Measurements from ENCODE around the gene LSAMP. TPM values are rescaled to one million over a fixed set of nuclear protein-coding genes. Genes with fewer than 3 reads are reported as not detected.

LSAMP gene
- total and polyA plus RNA-seq, 2 experiments from 2014 or later: 2.0 to 2.9 TPM

DNA sequence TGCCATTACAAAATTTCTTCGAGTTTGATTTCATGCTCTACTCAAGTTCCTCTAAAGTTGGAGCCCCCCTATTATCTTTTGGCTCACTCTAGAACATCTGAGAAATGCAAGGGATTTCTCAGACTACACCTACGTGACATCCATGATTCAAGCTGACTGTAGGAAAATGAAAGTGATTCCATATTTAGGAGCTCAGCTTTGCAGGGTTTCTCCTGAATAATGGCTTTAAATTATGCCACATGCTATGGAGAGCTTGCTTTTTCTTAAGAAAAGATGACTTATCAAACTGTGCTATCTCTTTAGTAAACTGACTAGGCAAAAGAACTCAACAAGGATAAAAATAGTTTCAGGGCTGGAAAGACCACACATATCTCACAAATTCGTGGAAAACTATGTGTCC lies 292.1 kb downstream of the LSAMP start:
- Mint-ChIP-seq H3K4me3 (no peak overlapping the region), H3K27ac (no peak overlapping the region), H3K4me1 (peaks cover 33% of the 10 kb centered on the region), H3K27me3 (ENCODE audit: insufficient read depth, low read depth, poor library complexity) (no peaks in the 10 kb centered on the region), H3K9me3 (no peaks in the 10 kb centered on the region), H3K36me3 (ENCODE audit: low read depth) (no peaks in the 10 kb centered on the region)
- no peak for DNase-seq (ENCODE audit: low spot score)
- no peak overlapping the region for H2AFZ ChIP-seq
- no peaks in the 10 kb centered on the region for H3K9me2 ChIP-seq (ENCODE audit: insufficient read depth)
- H4K20me1 ChIP-seq (replicated peaks; ENCODE audit: insufficient read depth): no peaks in the 10 kb centered on the region
- no peaks in the 10 kb centered on the region for H3F3A ChIP-seq (replicated peaks; ENCODE audit: low read depth)
- no peak overlapping the region for H3K4me3 ChIP-seq
- TF ChIP-seq CREB1 (CRISPR knock-in tag; IDR thresholded peaks at IDR 0.05; ENCODE audit: low read depth) (no peak), JUNB (IDR thresholded peaks at IDR 0.05; ENCODE audit: unreplicated experiment) (no peak), EZH2phosphoT487 (IDR thresholded peaks at IDR 0.05; ENCODE audit: unreplicated experiment) (no peak), STAT1 (IDR thresholded peaks at IDR 0.05; ENCODE audit: unreplicated experiment) (no peak), ZNF114 (CRISPR knock-in tag; IDR thresholded peaks at IDR 0.05) (no peak), ZNF331 (CRISPR knock-in tag; IDR thresholded peaks at IDR 0.05; ENCODE audit: low read depth) (no peak), NANOG (IDR thresholded peaks at IDR 0.05; ENCODE audit: borderline replicate concordance) (no peak), EZH2 (IDR thresholded peaks at IDR 0.05; ENCODE audit: low read depth, unreplicated experiment) (no peak), POLR2AphosphoS5 (IDR thresholded peaks at IDR 0.05; ENCODE audit: low read depth) (no peak)
- TF ChIP-seq, protein P1, sequence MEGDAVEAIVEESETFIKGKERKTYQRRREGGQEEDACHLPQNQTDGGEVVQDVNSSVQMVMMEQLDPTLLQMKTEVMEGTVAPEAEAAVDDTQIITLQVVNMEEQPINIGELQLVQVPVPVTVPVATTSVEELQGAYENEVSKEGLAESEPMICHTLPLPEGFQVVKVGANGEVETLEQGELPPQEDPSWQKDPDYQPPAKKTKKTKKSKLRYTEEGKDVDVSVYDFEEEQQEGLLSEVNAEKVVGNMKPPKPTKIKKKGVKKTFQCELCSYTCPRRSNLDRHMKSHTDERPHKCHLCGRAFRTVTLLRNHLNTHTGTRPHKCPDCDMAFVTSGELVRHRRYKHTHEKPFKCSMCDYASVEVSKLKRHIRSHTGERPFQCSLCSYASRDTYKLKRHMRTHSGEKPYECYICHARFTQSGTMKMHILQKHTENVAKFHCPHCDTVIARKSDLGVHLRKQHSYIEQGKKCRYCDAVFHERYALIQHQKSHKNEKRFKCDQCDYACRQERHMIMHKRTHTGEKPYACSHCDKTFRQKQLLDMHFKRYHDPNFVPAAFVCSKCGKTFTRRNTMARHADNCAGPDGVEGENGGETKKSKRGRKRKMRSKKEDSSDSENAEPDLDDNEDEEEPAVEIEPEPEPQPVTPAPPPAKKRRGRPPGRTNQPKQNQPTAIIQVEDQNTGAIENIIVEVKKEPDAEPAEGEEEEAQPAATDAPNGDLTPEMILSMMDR (conservative IDR thresholded peaks at IDR 0.05; ENCODE audit: low read depth in 2 of 2): no peak
- TF ChIP-seq, protein P2, sequence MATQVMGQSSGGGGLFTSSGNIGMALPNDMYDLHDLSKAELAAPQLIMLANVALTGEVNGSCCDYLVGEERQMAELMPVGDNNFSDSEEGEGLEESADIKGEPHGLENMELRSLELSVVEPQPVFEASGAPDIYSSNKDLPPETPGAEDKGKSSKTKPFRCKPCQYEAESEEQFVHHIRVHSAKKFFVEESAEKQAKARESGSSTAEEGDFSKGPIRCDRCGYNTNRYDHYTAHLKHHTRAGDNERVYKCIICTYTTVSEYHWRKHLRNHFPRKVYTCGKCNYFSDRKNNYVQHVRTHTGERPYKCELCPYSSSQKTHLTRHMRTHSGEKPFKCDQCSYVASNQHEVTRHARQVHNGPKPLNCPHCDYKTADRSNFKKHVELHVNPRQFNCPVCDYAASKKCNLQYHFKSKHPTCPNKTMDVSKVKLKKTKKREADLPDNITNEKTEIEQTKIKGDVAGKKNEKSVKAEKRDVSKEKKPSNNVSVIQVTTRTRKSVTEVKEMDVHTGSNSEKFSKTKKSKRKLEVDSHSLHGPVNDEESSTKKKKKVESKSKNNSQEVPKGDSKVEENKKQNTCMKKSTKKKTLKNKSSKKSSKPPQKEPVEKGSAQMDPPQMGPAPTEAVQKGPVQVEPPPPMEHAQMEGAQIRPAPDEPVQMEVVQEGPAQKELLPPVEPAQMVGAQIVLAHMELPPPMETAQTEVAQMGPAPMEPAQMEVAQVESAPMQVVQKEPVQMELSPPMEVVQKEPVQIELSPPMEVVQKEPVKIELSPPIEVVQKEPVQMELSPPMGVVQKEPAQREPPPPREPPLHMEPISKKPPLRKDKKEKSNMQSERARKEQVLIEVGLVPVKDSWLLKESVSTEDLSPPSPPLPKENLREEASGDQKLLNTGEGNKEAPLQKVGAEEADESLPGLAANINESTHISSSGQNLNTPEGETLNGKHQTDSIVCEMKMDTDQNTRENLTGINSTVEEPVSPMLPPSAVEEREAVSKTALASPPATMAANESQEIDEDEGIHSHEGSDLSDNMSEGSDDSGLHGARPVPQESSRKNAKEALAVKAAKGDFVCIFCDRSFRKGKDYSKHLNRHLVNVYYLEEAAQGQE (IDR thresholded peaks at IDR 0.05; ENCODE audit: unreplicated experiment): no peak
- TF ChIP-seq, protein P3, sequence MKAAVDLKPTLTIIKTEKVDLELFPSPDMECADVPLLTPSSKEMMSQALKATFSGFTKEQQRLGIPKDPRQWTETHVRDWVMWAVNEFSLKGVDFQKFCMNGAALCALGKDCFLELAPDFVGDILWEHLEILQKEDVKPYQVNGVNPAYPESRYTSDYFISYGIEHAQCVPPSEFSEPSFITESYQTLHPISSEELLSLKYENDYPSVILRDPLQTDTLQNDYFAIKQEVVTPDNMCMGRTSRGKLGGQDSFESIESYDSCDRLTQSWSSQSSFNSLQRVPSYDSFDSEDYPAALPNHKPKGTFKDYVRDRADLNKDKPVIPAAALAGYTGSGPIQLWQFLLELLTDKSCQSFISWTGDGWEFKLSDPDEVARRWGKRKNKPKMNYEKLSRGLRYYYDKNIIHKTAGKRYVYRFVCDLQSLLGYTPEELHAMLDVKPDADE (IDR thresholded peaks at IDR 0.05): no peak
- TF ChIP-seq, protein P4, sequence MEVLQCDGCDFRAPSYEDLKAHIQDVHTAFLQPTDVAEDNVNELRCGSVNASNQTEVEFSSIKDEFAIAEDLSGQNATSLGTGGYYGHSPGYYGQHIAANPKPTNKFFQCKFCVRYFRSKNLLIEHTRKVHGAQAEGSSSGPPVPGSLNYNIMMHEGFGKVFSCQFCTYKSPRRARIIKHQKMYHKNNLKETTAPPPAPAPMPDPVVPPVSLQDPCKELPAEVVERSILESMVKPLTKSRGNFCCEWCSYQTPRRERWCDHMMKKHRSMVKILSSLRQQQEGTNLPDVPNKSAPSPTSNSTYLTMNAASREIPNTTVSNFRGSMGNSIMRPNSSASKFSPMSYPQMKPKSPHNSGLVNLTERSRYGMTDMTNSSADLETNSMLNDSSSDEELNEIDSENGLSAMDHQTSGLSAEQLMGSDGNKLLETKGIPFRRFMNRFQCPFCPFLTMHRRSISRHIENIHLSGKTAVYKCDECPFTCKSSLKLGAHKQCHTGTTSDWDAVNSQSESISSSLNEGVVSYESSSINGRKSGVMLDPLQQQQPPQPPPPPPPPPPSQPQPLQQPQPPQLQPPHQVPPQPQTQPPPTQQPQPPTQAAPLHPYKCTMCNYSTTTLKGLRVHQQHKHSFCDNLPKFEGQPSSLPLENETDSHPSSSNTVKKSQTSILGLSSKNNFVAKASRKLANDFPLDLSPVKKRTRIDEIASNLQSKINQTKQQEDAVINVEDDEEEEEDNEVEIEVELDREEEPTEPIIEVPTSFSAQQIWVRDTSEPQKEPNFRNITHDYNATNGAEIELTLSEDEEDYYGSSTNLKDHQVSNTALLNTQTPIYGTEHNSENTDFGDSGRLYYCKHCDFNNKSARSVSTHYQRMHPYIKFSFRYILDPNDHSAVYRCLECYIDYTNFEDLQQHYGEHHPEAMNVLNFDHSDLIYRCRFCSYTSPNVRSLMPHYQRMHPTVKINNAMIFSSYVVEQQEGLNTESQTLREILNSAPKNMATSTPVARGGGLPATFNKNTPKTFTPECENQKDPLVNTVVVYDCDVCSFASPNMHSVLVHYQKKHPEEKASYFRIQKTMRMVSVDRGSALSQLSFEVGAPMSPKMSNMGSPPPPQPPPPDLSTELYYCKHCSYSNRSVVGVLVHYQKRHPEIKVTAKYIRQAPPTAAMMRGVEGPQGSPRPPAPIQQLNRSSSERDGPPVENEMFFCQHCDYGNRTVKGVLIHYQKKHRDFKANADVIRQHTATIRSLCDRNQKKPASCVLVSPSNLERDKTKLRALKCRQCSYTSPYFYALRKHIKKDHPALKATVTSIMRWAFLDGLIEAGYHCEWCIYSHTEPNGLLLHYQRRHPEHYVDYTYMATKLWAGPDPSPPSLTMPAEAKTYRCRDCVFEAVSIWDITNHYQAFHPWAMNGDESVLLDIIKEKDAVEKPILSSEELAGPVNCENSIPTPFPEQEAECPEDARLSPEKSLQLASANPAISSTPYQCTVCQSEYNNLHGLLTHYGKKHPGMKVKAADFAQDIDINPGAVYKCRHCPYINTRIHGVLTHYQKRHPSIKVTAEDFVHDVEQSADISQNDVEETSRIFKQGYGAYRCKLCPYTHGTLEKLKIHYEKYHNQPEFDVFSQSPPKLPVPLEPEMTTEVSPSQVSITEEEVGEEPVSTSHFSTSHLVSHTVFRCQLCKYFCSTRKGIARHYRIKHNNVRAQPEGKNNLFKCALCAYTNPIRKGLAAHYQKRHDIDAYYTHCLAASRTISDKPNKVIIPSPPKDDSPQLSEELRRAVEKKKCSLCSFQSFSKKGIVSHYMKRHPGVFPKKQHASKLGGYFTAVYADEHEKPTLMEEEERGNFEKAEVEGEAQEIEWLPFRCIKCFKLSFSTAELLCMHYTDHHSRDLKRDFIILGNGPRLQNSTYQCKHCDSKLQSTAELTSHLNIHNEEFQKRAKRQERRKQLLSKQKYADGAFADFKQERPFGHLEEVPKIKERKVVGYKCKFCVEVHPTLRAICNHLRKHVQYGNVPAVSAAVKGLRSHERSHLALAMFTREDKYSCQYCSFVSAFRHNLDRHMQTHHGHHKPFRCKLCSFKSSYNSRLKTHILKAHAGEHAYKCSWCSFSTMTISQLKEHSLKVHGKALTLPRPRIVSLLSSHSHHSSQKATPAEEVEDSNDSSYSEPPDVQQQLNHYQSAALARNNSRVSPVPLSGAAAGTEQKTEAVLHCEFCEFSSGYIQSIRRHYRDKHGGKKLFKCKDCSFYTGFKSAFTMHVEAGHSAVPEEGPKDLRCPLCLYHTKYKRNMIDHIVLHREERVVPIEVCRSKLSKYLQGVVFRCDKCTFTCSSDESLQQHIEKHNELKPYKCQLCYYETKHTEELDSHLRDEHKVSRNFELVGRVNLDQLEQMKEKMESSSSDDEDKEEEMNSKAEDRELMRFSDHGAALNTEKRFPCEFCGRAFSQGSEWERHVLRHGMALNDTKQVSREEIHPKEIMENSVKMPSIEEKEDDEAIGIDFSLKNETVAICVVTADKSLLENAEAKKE (CRISPR knock-in tag; IDR thresholded peaks at IDR 0.05): no peak
- no peaks in the 10 kb centered on the region for H3K79me2 ChIP-seq (replicated peaks; ENCODE audit: insufficient read depth)
- H3K4me1 ChIP-seq (ENCODE audit: insufficient read depth): peaks cover 34% of the 10 kb centered on the region
- no peaks in the 10 kb centered on the region for H3K27me3 ChIP-seq (ENCODE audit: insufficient read depth)
- H3K36me3 ChIP-seq (ENCODE audit: insufficient read depth): no peaks in the 10 kb centered on the region
- no peak overlapping the region for H3K27ac ChIP-seq (ENCODE audit: low read depth)
- H3K4me2 ChIP-seq: no peak overlapping the region
- ATAC-seq: no peak
